GM23338 (cell line): ENCODE results near the gene TEKT2. TPM values are rescaled to one million over a fixed set of nuclear protein-coding genes. Genes with fewer than 3 reads are reported as not detected.

ENCODE experiments used
- ATAC-seq: fragments of 200-7000 bp; cut with Tn5 transposase; 3 replicates; pipeline ENCODE4 v1.9.1; 2020
- DNase-seq: peaks from one replicate; pipeline ENCODE4 v3.0.0-alpha.2; 2015; ENCODE audit warnings: low spot score
- H2AFZ ChIP-seq: fragments of 200-600 bp; sonication (generic); 2 replicates; pipeline ENCODE4 v1.8.0; 2016; ENCODE audit warnings: antibody characterized with exemption, mild to moderate bottlenecking, moderate library complexity
- H3F3A ChIP-seq: fragments of 200-600 bp; sonication (generic); replicated peaks from 2 replicates; pipeline ENCODE4 v1.8.0; 2017; ENCODE audit warnings: antibody characterized with exemption, mixed run types, low read depth
- H3K27ac ChIP-seq: fragments of 200-600 bp; sonication (generic); 2 replicates; pipeline ENCODE4 v1.6.1; 2016; ENCODE audit warnings: low read depth
- H3K27me3 ChIP-seq: fragments of 200-600 bp; sonication (generic); 2 replicates; pipeline ENCODE4 v1.8.0; 2016; ENCODE audit warnings: mild to moderate bottlenecking, mixed run types, moderate library complexity; ENCODE audit not compliant: insufficient read depth
- H3K36me3 ChIP-seq: fragments of 200-600 bp; sonication (generic); 2 replicates; pipeline ENCODE4 v1.8.0; 2016; ENCODE audit warnings: mild to moderate bottlenecking; ENCODE audit not compliant: insufficient read depth
- H3K4me1 ChIP-seq: fragments of 200-600 bp; sonication (generic); 2 replicates; pipeline ENCODE4 v1.8.0; 2016; ENCODE audit warnings: mild to moderate bottlenecking, moderate library complexity; ENCODE audit not compliant: insufficient read depth
- H3K4me2 ChIP-seq: fragments of 200-600 bp; sonication (generic); 2 replicates; pipeline ENCODE4 v1.7.1; 2017; ENCODE audit warnings: mixed run types
- H3K4me3 ChIP-seq: fragments of 200-600 bp; sonication (generic); 2 replicates; pipeline ENCODE4 v1.6.1; 2016; ENCODE audit warnings: mixed run types
- H3K79me2 ChIP-seq: fragments of 200-600 bp; sonication (generic); replicated peaks from 2 replicates; pipeline ENCODE4 v1.8.0; 2017; ENCODE audit warnings: mild to moderate bottlenecking; ENCODE audit not compliant: insufficient read depth
- H3K9me2 ChIP-seq: fragments of 200-600 bp; sonication (generic); 2 replicates; pipeline ENCODE4 v1.8.0; 2017; ENCODE audit not compliant: insufficient read depth
- H4K20me1 ChIP-seq: fragments of 200-600 bp; sonication (generic); replicated peaks from 2 replicates; pipeline ENCODE4 v1.8.0; 2017; ENCODE audit warnings: mild to moderate bottlenecking; ENCODE audit not compliant: insufficient read depth
- H3K27ac Mint-ChIP-seq: 2 replicates; pipeline ENCODE4 v1.8.0; 2020; ENCODE audit warnings: inconsistent platforms, mild to moderate bottlenecking, moderate library complexity, mixed read lengths
- H3K27me3 Mint-ChIP-seq: 3 replicates; pipeline ENCODE4 v1.8.0; 2022; ENCODE audit warnings: low read depth, mild to moderate bottlenecking, moderate library complexity, mixed read lengths, inconsistent platforms; ENCODE audit not compliant: insufficient read depth, poor library complexity
- H3K36me3 Mint-ChIP-seq: 3 replicates; pipeline ENCODE4 v1.8.0; 2021; ENCODE audit warnings: low read depth, mild to moderate bottlenecking, inconsistent platforms, moderate library complexity, mixed read lengths
- H3K4me1 Mint-ChIP-seq: 3 replicates; pipeline ENCODE4 v1.8.0; 2020; ENCODE audit warnings: mild to moderate bottlenecking, inconsistent platforms, mixed read lengths
- H3K4me3 Mint-ChIP-seq: 3 replicates; pipeline ENCODE4 v1.8.0; 2021; ENCODE audit warnings: moderate library complexity, mild to moderate bottlenecking, inconsistent platforms, mixed read lengths
- H3K9me3 Mint-ChIP-seq: 3 replicates; pipeline ENCODE4 v1.8.0; 2020; ENCODE audit warnings: moderate library complexity, mild to moderate bottlenecking, inconsistent platforms, mixed read lengths
- CREB1 ChIP-seq: fragments of 250-450 bp; sonication (Bioruptor Pico); IDR thresholded peaks from 2 replicates; pipeline ENCODE4 v1.5.0; 2020; ENCODE audit warnings: low read depth, mild to moderate bottlenecking, moderate library complexity
- CTCF ChIP-seq, 2 experiments: fragments of 200-600 bp in 1 of 2; sonication (generic) in 1 of 2; conservative IDR thresholded peaks; 2 replicates each; pipeline versions ENCODE4 v1.5.1 to v1.6.1; 2016 to 2017; ENCODE audit warnings: antibody characterized with exemption in 2 of 2, low read depth in 2 of 2, mild to moderate bottlenecking in 2 of 2, moderate library complexity in 1 of 2
- EZH2phosphoT487 ChIP-seq: fragments of 200-600 bp; sonication (generic); IDR thresholded peaks from one replicate; pipeline ENCODE4 v1.8.1; 2018; ENCODE audit warnings: antibody characterized with exemption; ENCODE audit not compliant: unreplicated experiment
- NANOG ChIP-seq: IDR thresholded peaks from 2 replicates; pipeline ENCODE4 v1.6.1; 2016; ENCODE audit warnings: antibody characterized with exemption, borderline replicate concordance
- POLR2AphosphoS5 ChIP-seq: IDR thresholded peaks from 2 replicates; pipeline ENCODE4 v1.6.1; 2016; ENCODE audit warnings: antibody characterized with exemption, low read depth
- REST ChIP-seq: IDR thresholded peaks from one replicate; pipeline ENCODE4 v1.6.1; 2018; ENCODE audit warnings: antibody characterized with exemption; ENCODE audit not compliant: unreplicated experiment
- STAT1 ChIP-seq: IDR thresholded peaks from one replicate; pipeline ENCODE4 v1.6.1; 2016; ENCODE audit warnings: antibody characterized with exemption; ENCODE audit not compliant: unreplicated experiment
- ZNF114 ChIP-seq: fragments of 250-450 bp; sonication (Bioruptor Pico); IDR thresholded peaks from 2 replicates; pipeline ENCODE4 v1.5.0; 2020; ENCODE audit warnings: mild to moderate bottlenecking, moderate library complexity
- ZNF462 ChIP-seq: fragments of 250-450 bp; sonication (Bioruptor Pico); IDR thresholded peaks from 2 replicates; pipeline ENCODE4 v1.5.0; 2020; ENCODE audit warnings: mild to moderate bottlenecking, moderate library complexity
- polyA plus RNA-seq: library from polyadenylated mRNA; unstranded; fragments of >200 nt; fragmentation: Nextera tagmentation; extraction: Ambion mirVana; gene quantifications from 2 replicates; pipeline ENCODE4 v1.2.1, GENCODE V29; 2016
- total RNA-seq: library from RNA; depleted of rRNA; stranded (reverse); fragments of >200 nt; shearing (Covaris generic); gene quantifications from 2 replicates; pipeline ENCODE4 v1.2.3, GENCODE V29; 2014

TEKT2 gene
- total and polyA plus RNA-seq, 2 experiments from 2014 or later, result 0.36 to 0.94 TPM

GRCh38 chr1:36133484-36133883 is 49.6 kb downstream of the TEKT2 start:
- Histone ChIP-seq H3K4me2 (no peak overlapping the region), H3K79me2 (no peaks in the 10 kb centered on the region), H3K36me3 (no peaks in the 10 kb centered on the region), H3F3A (peaks cover 6% of the 10 kb centered on the region; the same call in 1 of the 2 replicates), H3K4me1 (peaks cover 3% of the 10 kb centered on the region), H3K9me2 (no peaks in the 10 kb centered on the region), H3K27me3 (no peaks in the 10 kb centered on the region), H3K4me3 (no peak overlapping the region), H3K27ac (no peak overlapping the region), H4K20me1 (no peaks in the 10 kb centered on the region), H2AFZ (peak overlapping the region; percentile 52; the same call in 1 of the 2 replicates)
- Mint-ChIP-seq H3K27me3 (peaks cover 13% of the 10 kb centered on the region), H3K4me1 (peaks cover 13% of the 10 kb centered on the region; the same call in 2 of the 3 replicates), H3K27ac (no peak overlapping the region), H3K36me3 (peaks cover 3% of the 10 kb centered on the region; the same call in 1 of the 3 replicates), H3K4me3 (no peak overlapping the region), H3K9me3 (no peaks in the 10 kb centered on the region)
- ATAC-seq (no peak), DNase-seq (no peak)
- TF ChIP-seq ZNF462 (CRISPR knock-in tag) (no peak), ZNF114 (CRISPR knock-in tag) (no peak)

- TF ChIP-seq POLR2AphosphoS5, result no peak
- TF ChIP-seq EZH2phosphoT487, result no peak
- TF ChIP-seq REST, result no peak
- TF ChIP-seq CTCF (conservative IDR thresholded peaks at IDR 0.05; ENCODE audit: low read depth in 2 of 2), result no peak
- no peak for TF ChIP-seq STAT1
- no peak for TF ChIP-seq CREB1 (CRISPR knock-in tag)
- no peak for TF ChIP-seq NANOG
- Histone ChIP-seq H3K79me2 (no peaks in the 10 kb centered on the region), H3K4me1 (peaks cover 3% of the 10 kb centered on the region), H3F3A (peaks cover 6% of the 10 kb centered on the region; the same call in 1 of the 2 replicates), H3K9me2 (no peaks in the 10 kb centered on the region), H2AFZ (peak overlapping the region; percentile 52; the same call in 1 of the 2 replicates), H4K20me1 (no peaks in the 10 kb centered on the region), H3K27me3 (no peaks in the 10 kb centered on the region), H3K27ac (no peak overlapping the region), H3K36me3 (no peaks in the 10 kb centered on the region), H3K4me2 (no peak overlapping the region), H3K4me3 (no peak overlapping the region)
- no peaks in the 10 kb centered on the region for H3K9me3 Mint-ChIP-seq
- peaks cover 13% of the 10 kb centered on the region; the same call in 2 of the 3 replicates for H3K4me1 Mint-ChIP-seq
- H3K27me3 Mint-ChIP-seq, result peaks cover 10% of the 10 kb centered on the region
- ATAC-seq, result peak; percentile 23
- peaks cover 3% of the 10 kb centered on the region; the same call in 1 of the 3 replicates for H3K36me3 Mint-ChIP-seq
- H3K27ac Mint-ChIP-seq, result no peak overlapping the region
- DNase-seq, result no peak
- H3K4me3 Mint-ChIP-seq, result no peak overlapping the region
Observed at GRCh38 chr1:36134031-36134430, 50.1 kb downstream of the TEKT2 start.
